OCI-LY7 (cell line): ENCODE results near the gene MAN1A1. TPM values are rescaled to one million over a fixed set of nuclear protein-coding genes. Genes with fewer than 3 reads are reported as not detected.

Experiments used
- BruUV-seq: library from RNA; stranded (reverse); fragments of 400-500 nt; replicated peaks from 2 replicates; lab custom pipeline; 2021; lab: Mats Ljungman, UMichigan
- CTCF ChIA-PET: fragments of 300-600 bp; sonication (Branson Sonifier 250); formaldehyde crosslinking; loops from one replicate; lab custom pipeline; 2022; ENCODE audit warnings: antibody characterized with exemption; ENCODE audit not compliant: unreplicated experiment; lab: Charles Lee
- POLR2A ChIA-PET: fragments of 300-600 bp; sonication (Branson Sonifier 250); formaldehyde crosslinking; loops from one replicate; lab custom pipeline; 2022; ENCODE audit warnings: antibody characterized with exemption; lab: Charles Lee
- DNase-seq: peaks from one replicate; pipeline ENCODE4 v3.0.0-alpha.2; 2015; ENCODE audit warnings: low spot score
- H2AFZ ChIP-seq: fragments of 200-600 bp; sonication (generic), shearing (Covaris generic); 2 replicates; pipeline ENCODE4 v1.6.1; 2014; ENCODE audit warnings: mild to moderate bottlenecking, antibody characterized with exemption, low read length, moderate library complexity
- H3K27ac ChIP-seq: fragments of 200-600 bp; sonication (generic); 2 replicates; pipeline ENCODE4 v1.5.1; 2014; ENCODE audit warnings: mixed run types, low read depth, mild to moderate bottlenecking, moderate library complexity, low read length, inconsistent platforms; ENCODE audit not compliant: poor library complexity, severe bottlenecking
- H3K36me3 ChIP-seq: fragments of 200-600 bp; sonication (generic); 2 replicates; pipeline ENCODE4 v1.6.1; 2014; ENCODE audit warnings: mild to moderate bottlenecking, antibody characterized with exemption, low read length, moderate library complexity, mixed read lengths; ENCODE audit not compliant: insufficient read depth
- H3K4me1 ChIP-seq: fragments of 200-600 bp; sonication (generic); 2 replicates; pipeline ENCODE4 v1.5.1; 2014; ENCODE audit warnings: mild to moderate bottlenecking, low read length; ENCODE audit not compliant: insufficient read depth, poor library complexity, severe bottlenecking
- H3K4me2 ChIP-seq: fragments of 200-600 bp; sonication (generic); 2 replicates; pipeline ENCODE4 v1.6.1; 2014; ENCODE audit warnings: mild to moderate bottlenecking, low read length
- H3K4me3 ChIP-seq: fragments of 200-600 bp; sonication (generic); 2 replicates; pipeline ENCODE4 v1.5.1; 2014; ENCODE audit warnings: mild to moderate bottlenecking, low read depth, low read length; ENCODE audit not compliant: poor library complexity, severe bottlenecking
- H3K79me2 ChIP-seq: fragments of 200-600 bp; sonication (generic); 2 replicates; pipeline ENCODE4 v1.6.1; 2016; ENCODE audit warnings: low read depth, mild to moderate bottlenecking, low read length, moderate library complexity, mixed read lengths; ENCODE audit not compliant: insufficient read depth
- H3K9me2 ChIP-seq: fragments of 200-600 bp; sonication (generic); 2 replicates; pipeline ENCODE4 v1.6.1; 2016; ENCODE audit warnings: mild to moderate bottlenecking, low read length, mixed read lengths; ENCODE audit not compliant: insufficient read depth
- H3K9me3 ChIP-seq: fragments of 200-600 bp; sonication (generic); 2 replicates; pipeline ENCODE4 v1.6.1; 2014; ENCODE audit warnings: mild to moderate bottlenecking, mixed run types, low read length, mixed read lengths
- H4K20me1 ChIP-seq: fragments of 200-600 bp; sonication (generic); 2 replicates; pipeline ENCODE4 v1.6.1; 2014; ENCODE audit warnings: mild to moderate bottlenecking, antibody characterized with exemption, low read length, moderate library complexity, mixed read lengths; ENCODE audit not compliant: insufficient read depth
- EZH2phosphoT487 ChIP-seq: fragments of 200-600 bp; sonication (generic); IDR thresholded peaks from 2 replicates; pipeline ENCODE4 v1.6.1; 2018; ENCODE audit warnings: low read depth, borderline replicate concordance, mild to moderate bottlenecking, mixed run types, antibody characterized with exemption, low read length, moderate library complexity, mixed read lengths
- intact Hi-C: fragments of 100-400 bp; cut with micrococcal nuclease; formaldehyde crosslinking; loops from one replicate; pipeline ENCODE4 v1.10.0; 2022; ENCODE audit not compliant: unreplicated experiment
- total RNA-seq, 2 experiments: library from RNA; depleted of rRNA in 1 of 2; stranded (reverse); fragments of >200 nt in 1 of 2; shearing (Covaris generic) in 1 of 2; gene quantifications; 2 replicates each; pipeline ENCODE4 v1.2.3, GENCODE V29; 2014 to 2022
- TF ChIP-seq, protein P1 (sequence below): fragments of 200-600 bp; sonication (generic); conservative IDR thresholded peaks from 2 replicates; pipeline ENCODE4 v1.5.1; 2014; ENCODE audit warnings: mild to moderate bottlenecking, antibody characterized with exemption, low read length, moderate library complexity, mixed read lengths

Gene MAN1A1
- total RNA-seq, 2 experiments from 2014 or later = 72.4 to 74.3 TPM

GRCh38 chr6:119220452-119220851 lies 129.1 kb downstream of the MAN1A1 start:
- Histone ChIP-seq H3K9me2 (no peaks in the 10 kb centered on the region), H3K4me1 (no peaks in the 10 kb centered on the region), H2AFZ (no peak overlapping the region), H3K27ac (no peak overlapping the region), H3K4me2 (no peak overlapping the region), H3K79me2 (peaks cover 53% of the 10 kb centered on the region), H3K4me3 (no peak overlapping the region), H4K20me1 (peaks cover 14% of the 10 kb centered on the region; the same call in 1 of the 2 replicates), H3K9me3 (no peaks in the 10 kb centered on the region), H3K36me3 (peaks cover 82% of the 10 kb centered on the region)
- TF ChIP-seq, protein P1, sequence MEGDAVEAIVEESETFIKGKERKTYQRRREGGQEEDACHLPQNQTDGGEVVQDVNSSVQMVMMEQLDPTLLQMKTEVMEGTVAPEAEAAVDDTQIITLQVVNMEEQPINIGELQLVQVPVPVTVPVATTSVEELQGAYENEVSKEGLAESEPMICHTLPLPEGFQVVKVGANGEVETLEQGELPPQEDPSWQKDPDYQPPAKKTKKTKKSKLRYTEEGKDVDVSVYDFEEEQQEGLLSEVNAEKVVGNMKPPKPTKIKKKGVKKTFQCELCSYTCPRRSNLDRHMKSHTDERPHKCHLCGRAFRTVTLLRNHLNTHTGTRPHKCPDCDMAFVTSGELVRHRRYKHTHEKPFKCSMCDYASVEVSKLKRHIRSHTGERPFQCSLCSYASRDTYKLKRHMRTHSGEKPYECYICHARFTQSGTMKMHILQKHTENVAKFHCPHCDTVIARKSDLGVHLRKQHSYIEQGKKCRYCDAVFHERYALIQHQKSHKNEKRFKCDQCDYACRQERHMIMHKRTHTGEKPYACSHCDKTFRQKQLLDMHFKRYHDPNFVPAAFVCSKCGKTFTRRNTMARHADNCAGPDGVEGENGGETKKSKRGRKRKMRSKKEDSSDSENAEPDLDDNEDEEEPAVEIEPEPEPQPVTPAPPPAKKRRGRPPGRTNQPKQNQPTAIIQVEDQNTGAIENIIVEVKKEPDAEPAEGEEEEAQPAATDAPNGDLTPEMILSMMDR = no peak
- TF ChIP-seq EZH2phosphoT487 = no peak
- no peak for DNase-seq
- BruUV-seq = no TSS peak
- ChIA-PET POLR2A (no interaction called here), CTCF (no interaction called here)
- intact Hi-C loops = no loop called here

GRCh38 chr6:119218548-119218947 lies 131.0 kb downstream of the MAN1A1 start:
- TF ChIP-seq, protein P1 = no peak
- TF ChIP-seq EZH2phosphoT487 = no peak
- Histone ChIP-seq H3K9me3 (no peaks in the 10 kb centered on the region), H3K4me2 (no peak overlapping the region), H3K79me2 (peaks cover 39% of the 10 kb centered on the region), H3K4me3 (no peak overlapping the region), H4K20me1 (peaks cover 3% of the 10 kb centered on the region; the same call in 1 of the 2 replicates), H3K27ac (no peak overlapping the region), H2AFZ (no peak overlapping the region), H3K4me1 (no peaks in the 10 kb centered on the region), H3K9me2 (no peaks in the 10 kb centered on the region), H3K36me3 (peaks cover 80% of the 10 kb centered on the region)
- ChIA-PET CTCF (no interaction called here), POLR2A (interaction anchor here (0.6 to 1.9 kb wide), 6 partner anchors 8 to 927 kb away, joined by 3 to 12 read pairs (median 4); no protein-coding TSS in a partner anchor)
- intact Hi-C loops = no loop called here
- DNase-seq = no peak
- BruUV-seq = no TSS peak

GRCh38 chr6:119215885-119216590 lies 133.5 kb downstream of the MAN1A1 start:
- no peak for DNase-seq
- no TSS peak for BruUV-seq
- POLR2A ChIA-PET = no interaction called here
- H4K20me1 ChIP-seq = peaks cover 10% of the 10 kb centered on the region; the same call in 1 of the 2 replicates
- no peak overlapping the region for H3K4me2 ChIP-seq
- H3K4me3 ChIP-seq = no peak overlapping the region
- no peaks in the 10 kb centered on the region for H3K9me2 ChIP-seq
- TF ChIP-seq, protein P1 = no peak
- TF ChIP-seq EZH2phosphoT487 = no peak
- intact Hi-C loops = no loop called here
- H3K4me1 ChIP-seq = no peaks in the 10 kb centered on the region
- H2AFZ ChIP-seq = no peak overlapping the region
- no peak overlapping the region for H3K27ac ChIP-seq
- H3K79me2 ChIP-seq = peaks cover 24% of the 10 kb centered on the region
- no peaks in the 10 kb centered on the region for H3K9me3 ChIP-seq
- CTCF ChIA-PET = no interaction called here
- H3K36me3 ChIP-seq = peaks cover 81% of the 10 kb centered on the region
